ENCODE data around the gene PSMA3.
A peak's percentile ranks its signal among the peaks of the same experiment; 100 is the strongest.

- TF ChIP-seq CTCF (IDR thresholded peaks at IDR 0.05) (peak in 1 of 4 experiments; percentile 1), POLR2A (IDR thresholded peaks at IDR 0.05) (peak; percentile 68), POLR2AphosphoS5 (IDR thresholded peaks at IDR 0.05) (peak; percentile 98)
Observed at GRCh38 chr14:58244556-58245387, at the start of gene PSMA3.

Data from prostate gland (tissue), 2 donors.